ENCODE results near the gene ADCY10.
A peak's percentile ranks its signal among the peaks of the same experiment; 100 is the strongest.

The ADCY10 gene

DNA sequence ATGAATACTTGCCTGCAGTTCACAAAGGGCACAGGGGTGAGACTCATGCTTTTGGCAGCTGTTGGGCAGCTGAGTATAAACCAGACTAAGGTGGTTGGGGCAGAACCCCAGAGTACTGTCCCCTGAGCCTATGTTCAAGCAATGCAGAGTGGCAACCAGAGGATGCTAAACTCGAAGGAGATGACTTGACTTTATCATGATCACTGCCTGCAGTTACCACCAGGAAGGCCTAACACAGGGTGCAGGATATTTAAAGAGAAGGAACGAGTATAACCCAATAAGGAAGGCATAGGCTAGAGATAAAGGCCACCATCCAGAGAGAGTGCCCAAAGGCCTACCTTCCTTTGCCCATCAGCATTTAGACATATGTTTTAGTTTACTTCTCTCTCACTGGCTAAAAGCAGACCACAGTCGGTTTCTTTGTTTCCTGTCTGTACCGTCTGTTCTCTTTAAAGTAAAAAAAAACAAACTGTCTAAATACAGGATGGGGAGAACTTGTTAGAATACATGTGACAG is 108.8 kb downstream of the ADCY10 start:
- DNase-seq, result peak in 1 of 4 experiments; percentile 11

DNA sequence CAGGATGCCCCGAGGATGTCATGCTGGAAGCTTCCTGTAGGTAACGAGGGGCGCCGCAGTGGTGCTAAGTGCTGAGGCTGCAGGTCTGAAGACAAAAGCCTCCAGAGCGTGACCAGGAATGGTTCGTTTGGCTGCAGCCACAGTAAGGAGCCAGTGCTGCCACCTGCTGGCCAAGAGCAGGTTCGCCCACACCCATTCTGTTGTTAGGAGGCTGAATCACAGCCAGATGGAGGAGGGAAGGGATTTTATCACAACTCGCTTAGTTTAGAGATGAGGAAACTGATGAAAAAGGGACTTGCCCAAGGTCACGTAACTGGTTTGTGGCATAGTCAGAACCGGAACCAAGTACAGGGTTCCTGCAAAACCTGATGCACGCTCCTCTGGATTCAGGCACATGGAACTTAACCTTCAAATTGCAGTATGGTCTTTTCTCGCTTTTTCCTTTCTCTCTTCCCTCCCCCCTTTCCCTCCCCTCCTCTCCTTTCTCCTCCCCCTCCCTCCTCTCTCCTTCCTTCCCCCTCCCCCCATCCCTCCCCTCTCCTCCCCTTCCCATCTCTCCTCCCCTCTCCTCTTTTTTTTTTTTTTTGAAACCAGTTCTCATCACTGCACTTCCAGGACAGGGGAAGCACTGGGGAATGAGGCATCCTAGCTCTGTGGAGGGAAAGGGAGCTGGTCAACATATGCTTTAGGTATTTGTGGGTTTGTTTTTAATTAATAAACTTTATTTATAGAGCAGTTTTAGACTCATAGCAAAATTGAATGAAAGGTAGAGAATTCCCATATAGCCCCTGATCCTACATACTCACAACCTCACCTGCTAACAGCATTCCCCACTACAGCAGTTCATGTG is 110.4 kb downstream of the ADCY10 start:
- peak; percentile 97 to 98 (median 97) for DNase-seq

DNA sequence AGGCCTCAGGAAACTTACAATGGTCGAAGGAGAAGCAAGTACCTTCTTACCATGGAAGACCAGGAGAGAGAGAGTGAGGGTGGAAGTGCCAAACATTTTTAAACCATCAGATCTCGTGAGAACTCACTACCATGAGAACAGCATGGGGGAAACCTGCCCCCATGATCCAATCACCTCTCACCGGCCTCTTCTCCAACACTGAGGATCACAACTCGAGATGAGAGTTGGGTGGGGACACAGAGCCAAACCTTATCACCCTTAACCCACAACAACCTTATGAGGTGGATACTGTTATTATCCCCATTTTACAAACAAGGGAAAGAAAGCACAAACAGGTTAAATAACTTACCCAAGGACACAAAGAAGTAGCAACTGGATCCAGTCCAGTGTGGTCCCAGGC is 111.7 kb downstream of the ADCY10 start:
- DNase-seq, result no peak

DNA sequence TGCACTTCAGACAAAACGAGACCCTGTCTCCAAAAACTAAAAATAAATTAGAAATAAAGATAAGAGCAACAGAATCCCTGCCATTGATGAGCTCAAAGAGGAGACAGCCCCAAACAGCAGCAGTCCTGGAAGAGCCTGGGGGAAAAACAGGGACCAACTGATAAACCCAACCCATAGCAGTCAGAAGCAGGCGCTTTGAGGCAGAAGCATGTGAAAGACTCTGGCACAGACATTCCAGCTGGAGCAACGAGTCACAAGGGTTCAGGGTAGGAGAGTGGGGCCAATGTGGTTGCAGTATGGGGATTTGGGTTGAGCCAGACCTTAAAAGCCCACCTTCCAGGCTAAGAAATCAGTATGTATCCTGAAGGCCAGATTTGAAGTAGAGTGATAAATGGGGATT is 113.7 kb downstream of the ADCY10 start:
- no peak for DNase-seq

DNA sequence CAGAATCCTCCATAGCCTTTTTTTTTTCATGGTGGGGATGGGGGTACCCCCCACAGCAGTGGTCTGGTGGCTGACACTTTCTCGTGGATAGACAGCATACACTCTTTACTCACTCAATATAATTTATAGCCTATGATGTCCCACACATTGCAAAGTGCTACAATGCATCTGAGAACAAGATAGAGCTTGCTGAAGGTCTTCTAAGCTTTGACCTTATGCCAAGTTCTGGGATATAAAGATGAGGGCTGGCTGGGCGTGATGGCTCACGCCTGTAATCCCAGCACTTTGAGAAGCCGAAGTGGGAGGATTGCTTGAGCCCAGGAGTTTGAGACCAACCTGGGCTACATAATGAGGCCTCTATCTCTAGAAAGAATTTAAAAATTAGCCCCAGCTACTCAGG is 114.2 kb downstream of the ADCY10 start:
- no peak for DNase-seq

DNA sequence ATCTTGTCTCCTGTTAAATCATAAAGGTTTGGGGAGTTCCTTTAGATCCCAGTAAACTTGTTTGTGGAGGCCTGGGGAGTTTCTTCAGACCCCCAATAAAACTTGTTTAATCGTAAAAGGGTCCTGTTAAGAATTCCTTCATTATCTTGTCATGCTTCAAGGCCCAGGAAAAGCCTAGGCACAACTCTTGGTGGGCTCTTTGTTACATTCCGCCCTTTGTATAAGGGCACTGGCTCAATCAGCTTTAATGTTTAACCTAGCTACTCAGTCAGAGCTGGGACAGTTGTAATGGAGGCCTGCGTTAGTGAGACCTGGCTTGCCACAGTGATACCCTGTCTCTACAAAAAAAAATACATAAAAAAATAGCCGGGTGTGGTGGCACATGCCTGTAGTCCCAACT is 115.0 kb downstream of the ADCY10 start:
- DNase-seq, result no peak

DNA sequence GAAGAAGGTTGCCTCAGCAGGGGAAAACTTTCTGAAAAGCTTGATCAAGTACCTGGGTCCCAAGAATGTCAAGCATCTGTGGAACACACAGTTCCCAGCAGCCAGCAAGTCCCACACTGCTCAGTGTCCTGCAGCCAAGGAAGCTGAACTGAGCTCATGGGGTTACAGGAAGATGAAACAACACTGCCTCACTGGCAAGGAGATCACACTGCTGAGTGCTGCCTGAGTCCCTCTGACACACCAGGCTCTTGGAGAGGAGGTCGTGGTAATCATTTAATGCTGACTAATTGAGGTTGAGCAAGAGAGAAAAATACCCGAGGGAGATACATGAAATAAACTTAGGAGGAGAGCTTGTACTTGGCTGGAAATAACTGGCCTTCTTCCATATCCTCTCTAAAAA is 116.9 kb downstream of the ADCY10 start:
- peak; percentile 66 to 89 (median 74) for DNase-seq

DNA sequence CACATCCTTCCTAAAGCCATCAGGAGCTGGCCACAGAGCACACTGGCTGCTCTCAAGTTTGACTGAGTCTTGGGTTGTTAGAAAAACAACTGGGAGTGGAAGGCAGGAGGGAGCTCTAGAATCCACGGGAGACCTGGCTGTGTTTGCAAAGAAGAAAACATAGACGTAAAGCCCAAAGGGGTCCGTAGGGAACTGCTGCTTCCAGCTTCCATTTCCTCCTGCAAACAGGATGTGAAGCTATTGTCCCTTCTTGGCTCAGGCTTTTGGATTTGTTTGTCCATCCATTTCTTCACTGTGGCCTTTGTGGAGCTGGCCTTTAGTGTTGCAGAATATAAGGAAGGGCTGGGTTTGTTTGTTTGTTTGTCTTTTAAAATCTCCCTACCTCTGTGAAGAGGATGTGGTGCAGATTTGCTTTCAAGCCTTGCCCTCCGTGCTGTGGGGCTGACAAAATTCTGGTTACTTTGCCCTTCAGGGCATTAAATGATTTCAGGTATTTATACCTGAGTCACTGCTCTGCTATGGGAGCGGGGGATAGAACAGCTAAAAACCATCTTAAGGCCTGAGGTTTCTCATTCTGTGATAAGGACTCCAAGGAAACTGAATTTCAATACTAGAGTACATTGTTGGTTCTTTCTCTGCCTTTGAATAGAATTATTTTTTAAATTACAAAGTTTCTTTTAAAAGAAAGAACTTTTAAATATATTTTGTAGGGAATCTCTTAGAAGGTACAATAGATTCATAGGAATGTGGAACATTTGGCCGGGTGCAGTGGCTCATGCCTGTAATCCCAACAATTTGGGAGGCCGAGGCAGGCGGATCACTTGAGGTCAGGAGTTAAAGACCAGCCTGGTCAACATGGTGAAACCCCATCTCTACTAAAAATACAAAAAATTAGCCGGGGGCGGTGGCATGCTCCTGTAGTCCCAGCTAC is 117.9 kb downstream of the ADCY10 start:
- DNase-seq, result peak in 1 of 4 experiments; percentile 7

DNA sequence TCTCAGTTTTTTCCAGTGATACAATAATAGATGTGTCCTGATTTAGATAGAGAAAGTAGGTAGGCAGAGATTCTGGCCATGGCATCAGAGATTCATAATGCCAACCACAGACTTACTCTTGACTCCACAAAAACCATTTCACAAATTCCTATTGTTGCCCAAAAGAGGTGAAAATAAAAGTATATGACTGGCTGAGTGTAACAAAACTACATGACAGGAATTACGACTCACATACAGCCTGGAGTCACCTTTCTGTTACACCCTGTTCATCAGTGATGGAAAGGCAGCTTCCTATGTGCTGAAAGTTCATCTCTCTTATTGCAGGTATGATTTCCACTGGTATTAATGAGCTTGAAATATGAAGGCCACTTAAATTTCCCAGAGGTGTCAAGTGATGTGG is 119.9 kb downstream of the ADCY10 start:
- no peak for DNase-seq

DNA sequence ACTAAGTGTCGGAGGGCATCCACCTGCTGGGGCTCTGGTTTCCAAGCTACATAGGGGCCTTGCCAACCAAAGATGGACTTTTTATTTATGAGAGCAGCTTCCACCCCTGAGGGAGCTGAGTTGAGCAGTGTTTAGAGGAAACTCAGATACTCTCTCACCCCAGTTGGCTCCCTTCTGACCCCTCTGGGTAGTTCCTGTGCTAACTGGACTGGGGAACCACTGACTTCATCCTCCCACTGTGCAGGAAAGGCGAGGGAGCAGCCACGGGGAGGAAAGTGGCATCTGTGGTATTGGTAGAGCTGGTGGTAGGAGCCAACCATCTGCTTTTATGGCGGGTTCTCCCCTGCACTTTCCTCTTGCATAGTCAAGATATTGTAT is 121.8 kb downstream of the ADCY10 start:
- peak; percentile 51 to 79 (median 66) for DNase-seq

DNA sequence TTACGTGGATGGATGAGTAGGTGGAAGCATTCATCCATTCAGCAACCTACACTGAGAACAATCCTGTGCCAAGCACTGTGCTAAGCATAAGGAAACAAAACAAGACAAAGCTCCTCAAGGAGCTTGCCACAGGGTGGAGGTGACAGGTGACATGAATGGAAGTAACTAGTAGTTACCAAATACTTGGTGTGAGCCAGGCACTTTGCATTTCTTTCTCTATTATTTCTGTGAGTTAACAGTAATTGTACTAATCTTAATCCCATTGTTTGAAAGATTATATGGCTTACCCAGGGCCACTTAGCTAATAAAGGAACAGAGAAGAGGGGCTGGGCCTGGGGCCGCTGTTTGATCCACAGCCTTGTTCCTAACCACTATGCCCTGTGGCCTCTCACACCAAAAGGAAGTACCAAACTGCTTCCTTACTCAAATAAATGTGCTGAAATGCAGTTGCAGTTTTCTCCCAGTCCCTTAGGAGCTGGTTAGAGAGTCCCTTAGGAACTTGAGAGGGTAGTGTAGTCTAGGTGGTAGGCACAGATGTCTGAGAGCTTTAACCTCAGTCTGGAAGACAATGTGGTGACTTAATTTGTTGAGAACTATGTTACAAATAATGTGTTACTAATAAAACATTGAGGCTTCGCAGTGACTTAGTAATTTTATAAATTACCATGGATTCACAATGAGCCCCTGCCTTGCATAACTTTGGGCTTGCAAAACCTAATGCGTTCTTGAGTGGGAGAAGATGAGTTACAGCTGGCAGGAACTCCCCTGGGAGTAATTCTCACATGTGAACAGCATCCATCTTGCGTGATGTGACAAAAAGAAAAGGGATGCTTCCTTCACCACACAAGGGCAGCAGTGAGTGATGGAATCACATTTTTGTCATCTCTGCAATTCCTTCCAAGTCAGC is 122.4 kb downstream of the ADCY10 start:
- DNase-seq, result peak; percentile 70 to 92 (median 78)

DNA sequence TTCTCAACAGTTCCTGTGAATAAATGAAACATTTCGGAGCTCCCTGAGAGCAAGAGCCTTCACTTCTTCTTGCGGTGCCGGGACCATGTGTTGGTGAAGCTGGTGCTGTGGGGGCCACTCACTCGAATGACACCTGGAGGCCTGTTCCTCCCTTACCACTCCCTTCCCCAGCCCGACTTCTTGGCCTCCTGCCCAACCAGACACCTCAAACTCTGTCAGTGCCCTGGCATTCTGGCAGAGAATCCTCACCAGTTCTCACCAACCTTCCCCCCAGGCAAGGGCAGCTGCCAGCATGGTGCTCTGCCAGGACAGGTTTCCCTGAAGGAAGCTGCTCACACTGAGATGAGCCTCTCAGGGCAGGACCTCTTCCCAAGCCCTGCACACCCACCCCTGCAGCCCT is 123.8 kb downstream of the ADCY10 start:
- DNase-seq, result no peak

DNA sequence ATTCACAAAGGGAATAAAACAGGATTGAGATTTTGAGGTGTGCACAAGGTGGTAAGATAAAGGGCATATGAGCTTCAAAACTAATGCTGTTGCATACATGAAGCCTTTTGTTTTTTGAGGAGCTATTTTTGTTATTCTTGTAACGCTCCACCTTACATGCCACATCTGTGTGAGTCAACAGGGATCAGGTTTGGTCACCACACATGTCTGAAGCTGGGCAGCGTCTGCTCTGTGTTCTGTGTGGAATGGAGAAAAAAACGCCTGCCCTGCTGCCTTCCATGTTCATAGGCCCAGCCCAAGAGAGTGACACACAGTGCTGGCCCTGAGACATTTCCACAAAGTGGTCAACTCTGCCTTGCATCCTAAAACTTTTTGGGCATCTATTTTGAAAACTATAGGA is 124.4 kb downstream of the ADCY10 start:
- no peak for DNase-seq

DNA sequence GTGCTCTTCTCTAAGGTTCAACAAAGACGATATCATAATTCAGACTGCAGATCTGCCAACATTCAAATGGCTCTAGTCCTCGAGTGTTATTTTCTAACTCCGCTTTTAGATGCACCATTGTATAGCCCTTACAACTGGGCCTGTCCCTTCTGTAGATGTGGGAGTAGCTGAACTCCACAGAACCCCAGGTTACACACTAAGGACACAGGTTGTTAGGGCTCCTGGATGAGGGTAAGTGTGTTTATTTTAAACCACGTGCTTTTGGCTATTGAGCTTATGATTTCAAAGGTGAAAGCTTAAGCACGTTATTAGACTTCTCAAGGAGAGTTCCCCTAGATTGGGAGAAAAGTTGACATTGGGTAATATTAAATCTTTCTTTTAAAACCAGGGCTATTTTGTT is 127.4 kb downstream of the ADCY10 start:
- DNase-seq, result no peak

DNA sequence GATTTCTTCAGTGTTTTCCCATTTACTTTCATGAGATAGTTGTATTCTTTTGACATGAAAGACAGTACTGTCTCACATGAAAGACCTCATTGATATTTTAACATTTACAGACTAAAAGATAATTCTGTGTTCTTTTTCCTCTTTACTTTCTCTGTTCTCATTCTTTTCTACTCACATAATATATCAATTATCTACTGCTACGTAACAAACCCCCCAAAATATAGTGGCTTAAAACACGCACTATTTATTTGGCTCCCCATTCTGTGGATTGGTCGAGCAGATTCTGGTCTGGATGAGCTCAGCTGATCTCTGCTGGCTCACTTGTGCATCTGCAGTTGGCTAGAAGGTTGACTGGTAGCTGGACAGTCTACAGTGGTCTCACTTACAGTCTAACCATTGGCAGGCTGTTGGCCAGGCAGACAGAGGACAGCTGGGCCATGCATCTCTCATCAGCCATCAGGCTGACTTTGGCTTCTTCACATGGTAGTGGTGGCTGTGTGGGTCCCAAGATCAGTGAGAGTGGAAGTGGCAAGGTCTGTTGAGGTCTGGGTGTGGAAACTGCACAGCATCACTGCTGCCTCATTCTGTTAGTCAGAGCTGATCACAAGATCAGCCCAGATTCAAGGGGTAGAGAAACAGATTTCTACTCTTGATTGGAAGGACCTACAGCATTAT is 128.9 kb downstream of the ADCY10 start:
- peak; percentile 30 to 68 (median 54) for DNase-seq

DNA sequence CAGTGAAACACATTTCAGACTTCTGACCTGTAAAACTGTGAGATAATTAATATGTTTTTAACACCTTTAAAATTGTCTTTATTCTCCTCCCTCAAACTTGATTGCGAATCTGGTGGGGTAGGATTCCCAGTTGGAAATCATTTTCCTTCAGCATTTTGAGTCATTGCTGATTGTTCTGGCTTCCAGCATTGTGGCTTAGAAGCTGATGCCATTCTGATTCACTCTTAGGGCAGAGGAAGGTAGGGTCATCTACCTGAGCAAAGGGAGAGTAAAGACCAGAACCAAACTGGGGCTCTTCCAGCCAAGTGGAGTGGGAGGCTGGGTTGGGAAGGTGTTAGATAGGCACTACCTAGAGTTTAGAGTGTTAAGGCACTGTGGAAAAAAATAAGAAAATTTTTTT is 131.0 kb downstream of the ADCY10 start:
- no peak for DNase-seq

DNA sequence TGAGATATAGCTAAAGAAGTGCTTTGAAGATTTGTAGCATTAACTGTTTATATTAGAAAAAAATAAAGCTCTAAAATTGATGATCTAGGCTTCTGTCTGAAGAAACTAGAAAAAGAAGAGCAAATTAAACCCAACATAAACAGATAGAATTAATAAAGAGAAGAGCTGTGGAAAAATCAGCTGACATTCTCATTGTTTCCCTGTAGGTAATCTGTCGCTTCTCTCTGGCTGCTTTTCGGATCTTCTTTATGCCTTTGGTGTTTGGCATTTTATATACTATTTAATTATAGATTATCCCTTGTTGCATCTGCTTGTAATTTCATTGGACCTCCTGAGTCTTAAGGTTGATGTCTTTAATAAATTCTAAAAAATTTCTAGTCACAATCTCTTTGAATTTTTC is 132.4 kb downstream of the ADCY10 start:
- no peak for DNase-seq

DNA sequence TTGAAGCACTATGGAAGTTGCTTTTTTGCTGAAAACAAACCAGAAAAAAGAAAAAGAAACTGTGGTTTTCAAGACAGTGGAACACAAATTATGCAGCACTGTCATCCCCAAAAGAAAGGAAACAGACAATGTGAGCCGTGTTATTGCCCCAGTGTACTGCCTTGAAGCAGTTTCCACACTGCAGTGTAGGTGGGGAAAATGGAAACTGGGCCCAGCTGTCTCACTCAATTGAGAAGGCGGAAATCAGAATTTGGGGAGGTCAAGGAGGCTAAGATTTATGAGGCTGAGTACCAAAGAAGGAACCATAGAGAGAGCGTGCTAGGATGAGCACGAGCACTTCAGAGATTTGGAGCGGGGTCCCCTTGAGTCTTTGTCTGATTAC is 136.7 kb downstream of the ADCY10 start:
- DNase-seq, result no peak

DNA sequence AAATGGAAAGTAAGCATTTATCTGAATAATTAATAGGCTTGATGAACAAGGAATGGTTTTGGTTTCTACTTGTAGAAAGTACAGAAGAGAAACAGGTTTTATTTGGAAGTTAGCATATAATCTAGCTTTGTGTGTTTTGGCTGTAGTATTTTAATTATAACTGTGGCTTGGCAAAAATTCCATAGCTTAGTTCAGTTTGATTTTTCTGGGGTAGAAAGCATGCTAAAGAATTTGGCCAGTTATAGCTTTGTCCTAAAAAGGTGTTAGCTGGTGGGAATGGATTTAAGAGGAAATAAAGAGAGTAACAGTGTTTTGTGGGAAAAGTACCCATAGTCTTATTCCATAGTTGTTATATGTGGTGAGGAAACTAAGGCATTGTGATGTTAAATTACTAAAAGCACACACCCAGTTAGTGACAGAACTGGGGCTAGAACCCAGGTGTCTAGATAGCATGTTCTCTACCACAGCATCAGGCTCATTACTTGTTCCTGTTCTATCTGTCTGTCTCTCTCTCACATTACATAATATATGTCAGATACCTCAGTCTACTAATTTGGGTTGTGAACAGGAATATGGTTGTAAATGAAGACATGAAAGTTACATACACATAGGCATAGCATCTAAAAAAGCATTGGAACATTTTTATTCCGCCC is 137.2 kb downstream of the ADCY10 start:
- no peak for DNase-seq

DNA sequence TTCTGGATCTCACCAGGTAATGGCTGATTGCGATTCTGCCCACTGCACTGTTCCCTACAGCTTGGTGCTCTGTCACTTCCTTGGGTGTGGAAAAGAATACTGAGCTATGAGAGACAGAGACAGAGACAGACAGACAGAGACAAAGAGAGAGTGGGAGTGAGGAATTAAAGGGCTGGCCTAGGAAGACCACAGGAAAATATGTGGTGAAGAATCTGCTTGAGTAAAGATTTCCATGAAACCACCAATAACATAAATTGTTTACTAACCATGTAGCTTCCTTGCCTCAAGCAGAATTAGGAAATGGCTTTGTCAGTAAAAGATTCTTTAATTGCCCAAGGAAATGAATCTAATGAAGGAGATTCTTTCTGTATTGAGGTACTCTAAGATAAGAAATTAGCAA is 137.8 kb downstream of the ADCY10 start:
- DNase-seq, result no peak

DNA sequence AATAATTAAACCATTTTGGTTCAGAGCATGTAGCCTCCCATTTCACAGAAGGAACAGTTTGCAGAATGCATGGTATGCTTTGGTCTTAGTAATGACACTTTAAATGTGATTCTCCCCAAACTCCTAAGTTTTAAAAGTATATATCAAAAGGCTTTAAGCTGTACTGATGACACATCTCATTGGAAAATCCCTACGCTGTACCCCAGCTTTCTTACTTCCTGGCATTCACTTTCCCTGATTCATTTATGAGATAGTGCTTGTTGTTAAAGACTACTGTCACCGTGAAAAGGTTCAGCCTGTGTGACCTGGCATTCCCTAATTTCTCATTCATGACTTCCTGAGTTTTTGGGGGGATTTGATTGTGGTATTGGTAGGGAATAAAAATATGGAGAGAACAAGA is 138.8 kb downstream of the ADCY10 start:
- no peak for DNase-seq
